Hepatocyte (in vitro differentiated cells): ENCODE data around the gene KCNK6.

Experiments used
- EZH2 ChIP-seq: fragments of 200-600 bp; sonication (generic); IDR thresholded peaks from 2 replicates; pipeline ENCODE4 v1.6.1; 2016; ENCODE audit warnings: antibody characterized with exemption, mild to moderate bottlenecking, borderline replicate concordance
- EZH2phosphoT487 ChIP-seq: fragments of 200-600 bp; sonication (generic); IDR thresholded peaks from one replicate; pipeline ENCODE4 v1.6.1; 2018; ENCODE audit warnings: antibody characterized with exemption, mild to moderate bottlenecking, low read depth, moderate library complexity; ENCODE audit not compliant: unreplicated experiment, severe bottlenecking

DNA sequence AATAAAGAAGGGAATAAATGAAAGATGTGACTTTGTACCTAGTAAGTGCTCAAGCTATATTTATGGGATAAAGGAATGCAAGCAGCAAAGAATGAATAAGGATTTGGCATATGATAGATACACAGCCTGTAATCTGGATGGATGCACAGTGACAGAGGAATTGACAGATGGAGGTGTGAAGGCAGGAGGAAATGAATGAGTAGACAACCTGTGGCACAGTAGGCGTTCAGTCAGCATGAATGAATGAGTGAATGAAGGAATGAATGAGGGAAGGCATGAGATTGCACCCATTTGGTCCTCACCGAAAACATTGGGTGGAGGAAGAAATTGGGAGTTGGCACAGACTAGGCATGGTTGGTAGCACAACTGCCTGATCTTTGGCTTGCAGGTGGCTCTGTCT, 49.9 kb downstream of the KCNK6 start:
- no peak for TF ChIP-seq EZH2phosphoT487
- no peak for TF ChIP-seq EZH2
